Mucosa of gallbladder (tissue), 1 donor: Measurements from ENCODE around the gene ALG6. TPM values are rescaled to one million over a fixed set of nuclear protein-coding genes. Genes with fewer than 3 reads are reported as not detected.

ENCODE experiments used
- total RNA-seq: library from RNA; stranded (reverse); gene quantifications from one replicate; pipeline ENCODE4 v1.2.1, GENCODE V29; 2021
- donor health status: DM: no; HTN: no; CAD: no.

ALG6 gene
- total RNA-seq, 1 donor from 2014 or later = 12.5 TPM

Other genes with a start within 250 kb of the ALG6 start
- 1.3 TPM for gene FOXD3, start 45.1 kb upstream of the ALG6 start, total RNA-seq
- 27.3 TPM for gene ITGB3BP, start 155.6 kb downstream of the ALG6 start, total RNA-seq
- gene EFCAB7, start 155.9 kb downstream of the ALG6 start, total RNA-seq = 12.2 TPM
- gene PGM1, start 225.8 kb downstream of the ALG6 start, total RNA-seq = 73.2 TPM